ENCODE data around the gene GASK1A. TPM values are rescaled to one million over a fixed set of nuclear protein-coding genes. Genes with fewer than 3 reads are reported as not detected.
"Not testable (repeated sequence)": the region's sequence is repeated elsewhere in the genome, so short reads cannot be mapped to it uniquely, and the experiment has no call there.

Gene GASK1A
- total RNA-seq, 1 donor from 2014 or later = 2.1 TPM

DNA sequence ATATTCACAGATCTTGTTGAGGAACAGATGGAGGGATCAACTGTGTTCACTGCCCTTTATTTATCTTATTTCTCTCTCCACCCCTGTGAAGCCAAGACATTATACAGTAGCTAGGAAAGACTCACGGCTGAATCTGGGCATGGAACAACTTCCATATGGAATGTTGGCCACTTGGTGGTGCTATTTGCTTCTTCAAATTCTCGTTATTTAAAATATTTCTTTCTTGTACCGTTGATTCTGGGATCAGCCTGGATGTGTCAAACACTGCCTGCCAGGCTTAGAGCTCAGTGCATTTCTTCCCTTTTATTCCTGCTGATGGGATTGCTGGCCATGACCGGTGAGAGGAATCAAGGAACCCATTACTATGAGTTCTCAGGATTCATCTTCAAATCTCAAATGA lies 17.5 kb upstream of the GASK1A start:
- Mint-ChIP-seq H3K27me3 (ENCODE audit: low read depth) (peaks cover 35% of the 10 kb centered on the region), H3K27ac (ENCODE audit: unreplicated experiment) (no peak overlapping the region), H3K36me3 (ENCODE audit: low read depth) (no peaks in the 10 kb centered on the region), H3K9me3 (peaks cover 2% of the 10 kb centered on the region), H3K4me3 (no peak overlapping the region), H3K4me1 (no peaks in the 10 kb centered on the region)
- TF ChIP-seq, protein P1, sequence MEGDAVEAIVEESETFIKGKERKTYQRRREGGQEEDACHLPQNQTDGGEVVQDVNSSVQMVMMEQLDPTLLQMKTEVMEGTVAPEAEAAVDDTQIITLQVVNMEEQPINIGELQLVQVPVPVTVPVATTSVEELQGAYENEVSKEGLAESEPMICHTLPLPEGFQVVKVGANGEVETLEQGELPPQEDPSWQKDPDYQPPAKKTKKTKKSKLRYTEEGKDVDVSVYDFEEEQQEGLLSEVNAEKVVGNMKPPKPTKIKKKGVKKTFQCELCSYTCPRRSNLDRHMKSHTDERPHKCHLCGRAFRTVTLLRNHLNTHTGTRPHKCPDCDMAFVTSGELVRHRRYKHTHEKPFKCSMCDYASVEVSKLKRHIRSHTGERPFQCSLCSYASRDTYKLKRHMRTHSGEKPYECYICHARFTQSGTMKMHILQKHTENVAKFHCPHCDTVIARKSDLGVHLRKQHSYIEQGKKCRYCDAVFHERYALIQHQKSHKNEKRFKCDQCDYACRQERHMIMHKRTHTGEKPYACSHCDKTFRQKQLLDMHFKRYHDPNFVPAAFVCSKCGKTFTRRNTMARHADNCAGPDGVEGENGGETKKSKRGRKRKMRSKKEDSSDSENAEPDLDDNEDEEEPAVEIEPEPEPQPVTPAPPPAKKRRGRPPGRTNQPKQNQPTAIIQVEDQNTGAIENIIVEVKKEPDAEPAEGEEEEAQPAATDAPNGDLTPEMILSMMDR (conservative IDR thresholded peaks at IDR 0.05) = peak; percentile 78
- DNase-seq (ENCODE audit: low read depth, low spot score) = peak; percentile 51

DNA sequence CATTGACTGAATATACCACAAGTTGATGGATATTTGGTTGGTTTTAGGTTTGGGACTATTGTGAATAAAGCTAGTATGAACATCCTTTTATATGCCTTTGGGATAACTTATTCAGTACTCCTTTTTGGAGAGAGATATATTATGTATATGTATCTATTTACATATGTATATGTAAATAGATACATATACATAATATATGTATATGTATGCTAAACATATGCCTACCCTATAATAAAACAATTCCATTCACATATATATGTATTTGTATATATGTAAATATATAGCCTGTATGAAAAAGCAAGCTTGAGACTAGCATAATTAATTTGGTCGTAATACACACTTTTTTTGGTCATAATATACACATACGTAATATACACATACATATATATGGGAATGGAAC lies 15.8 kb upstream of the GASK1A start:
- H3K4me3 Mint-ChIP-seq = no peak overlapping the region
- H3K9me3 Mint-ChIP-seq = no peaks in the 10 kb centered on the region
- no peaks in the 10 kb centered on the region for H3K4me1 Mint-ChIP-seq
- no peak for DNase-seq (ENCODE audit: low read depth, low spot score)
- peaks cover 39% of the 10 kb centered on the region for H3K27me3 Mint-ChIP-seq (ENCODE audit: low read depth)
- TF ChIP-seq, protein P1 (conservative IDR thresholded peaks at IDR 0.05) = no peak
- no peak overlapping the region for H3K27ac Mint-ChIP-seq (ENCODE audit: unreplicated experiment)
- H3K36me3 Mint-ChIP-seq (ENCODE audit: low read depth) = no peaks in the 10 kb centered on the region

DNA sequence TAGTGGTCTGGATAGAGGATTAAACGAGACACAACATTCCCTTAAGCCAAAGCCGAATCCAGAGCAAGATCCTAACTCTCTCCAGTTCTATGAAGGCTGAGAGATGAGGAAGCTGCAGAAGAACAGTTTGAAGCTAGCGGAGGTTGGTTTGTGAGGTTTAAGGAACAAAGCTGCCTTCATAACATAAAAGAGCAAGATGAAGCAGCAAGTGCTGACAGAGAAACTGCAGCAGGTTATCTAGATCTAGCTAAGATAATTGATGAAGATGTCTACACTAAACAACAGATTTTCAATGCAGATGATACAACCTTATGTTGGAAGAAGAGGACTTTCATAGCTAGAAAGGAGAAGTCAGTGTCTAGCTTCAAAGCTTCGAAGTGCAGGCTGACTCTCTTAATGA lies 14.8 kb upstream of the GASK1A start:
- Mint-ChIP-seq H3K27ac (ENCODE audit: unreplicated experiment) (no peak overlapping the region), H3K9me3 (no peaks in the 10 kb centered on the region), H3K4me3 (no peak overlapping the region), H3K27me3 (ENCODE audit: low read depth) (peaks cover 35% of the 10 kb centered on the region), H3K4me1 (no peaks in the 10 kb centered on the region), H3K36me3 (ENCODE audit: low read depth) (no peaks in the 10 kb centered on the region)
- DNase-seq (ENCODE audit: low read depth, low spot score) = no peak
- TF ChIP-seq, protein P1 (conservative IDR thresholded peaks at IDR 0.05) = no peak

DNA sequence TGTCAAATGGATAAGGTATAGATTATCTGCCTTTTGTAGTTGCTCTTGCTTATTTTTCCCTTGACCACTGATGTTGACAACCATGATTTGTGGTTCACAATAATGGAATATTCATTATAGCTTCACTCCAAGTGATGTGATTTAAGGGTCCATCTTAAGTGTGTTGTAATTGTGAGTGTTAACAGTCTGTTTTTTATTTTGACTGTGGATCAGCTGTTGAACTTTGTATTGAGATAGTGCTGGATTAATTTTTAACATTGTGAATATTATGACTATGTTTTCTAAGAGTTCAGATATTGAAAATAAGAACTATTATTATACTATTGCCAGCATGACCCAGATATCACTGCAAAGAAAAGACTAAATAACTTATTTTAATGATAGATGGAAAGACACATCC lies 8.6 kb upstream of the GASK1A start:
- TF ChIP-seq, protein P1 (conservative IDR thresholded peaks at IDR 0.05) = no peak
- no peaks in the 10 kb centered on the region for H3K4me1 Mint-ChIP-seq
- peaks cover 15% of the 10 kb centered on the region for H3K27me3 Mint-ChIP-seq (ENCODE audit: low read depth)
- no peak for DNase-seq (ENCODE audit: low read depth, low spot score)
- H3K4me3 Mint-ChIP-seq = no peak overlapping the region
- H3K27ac Mint-ChIP-seq (ENCODE audit: unreplicated experiment) = no peak overlapping the region
- peaks cover 13% of the 10 kb centered on the region for H3K9me3 Mint-ChIP-seq
- peaks cover 11% of the 10 kb centered on the region for H3K36me3 Mint-ChIP-seq (ENCODE audit: low read depth)

DNA sequence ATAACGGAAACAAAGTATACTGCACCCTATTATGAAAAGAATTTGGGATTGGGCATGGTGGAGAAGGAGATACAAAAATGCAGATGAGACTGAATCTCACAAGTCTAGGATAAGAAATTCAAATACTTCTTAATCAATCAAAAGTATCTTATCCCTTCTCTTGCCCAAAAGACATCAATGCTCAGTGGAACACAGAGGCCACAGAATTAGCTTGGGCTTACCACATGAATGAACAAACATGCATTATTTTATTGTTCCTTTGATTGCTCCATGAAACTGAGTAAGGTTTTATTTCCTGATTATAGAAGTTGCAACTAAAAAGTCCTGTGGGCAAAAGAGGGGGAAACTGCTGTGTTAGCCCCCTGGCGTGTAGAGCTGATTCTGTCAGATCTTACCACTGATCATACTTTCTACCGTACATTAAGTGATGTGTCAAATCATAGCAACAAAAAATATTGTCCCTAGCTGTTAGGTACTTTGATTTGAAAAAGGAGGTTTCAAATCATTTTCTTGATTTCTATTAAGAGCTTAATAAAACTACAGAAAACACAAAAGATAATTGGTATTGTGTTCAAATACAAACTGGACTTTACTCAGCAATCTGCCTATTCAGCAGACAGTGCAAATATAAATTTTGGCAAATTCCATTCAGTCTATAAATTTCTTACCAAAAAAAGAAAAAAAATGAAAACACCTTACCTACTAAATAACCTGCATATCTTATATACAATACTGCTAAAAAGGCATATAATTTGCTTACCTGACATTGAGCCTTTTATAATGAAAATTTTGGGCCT lies 7.9 kb upstream of the GASK1A start:
- Mint-ChIP-seq H3K27ac (ENCODE audit: unreplicated experiment) (no peak overlapping the region), H3K4me3 (no peak overlapping the region), H3K4me1 (no peaks in the 10 kb centered on the region), H3K36me3 (ENCODE audit: low read depth) (peaks cover 16% of the 10 kb centered on the region), H3K27me3 (ENCODE audit: low read depth) (peaks cover 16% of the 10 kb centered on the region), H3K9me3 (peaks cover 17% of the 10 kb centered on the region)
- DNase-seq (ENCODE audit: low read depth, low spot score) = no peak
- TF ChIP-seq, protein P1 (conservative IDR thresholded peaks at IDR 0.05) = no peak

DNA sequence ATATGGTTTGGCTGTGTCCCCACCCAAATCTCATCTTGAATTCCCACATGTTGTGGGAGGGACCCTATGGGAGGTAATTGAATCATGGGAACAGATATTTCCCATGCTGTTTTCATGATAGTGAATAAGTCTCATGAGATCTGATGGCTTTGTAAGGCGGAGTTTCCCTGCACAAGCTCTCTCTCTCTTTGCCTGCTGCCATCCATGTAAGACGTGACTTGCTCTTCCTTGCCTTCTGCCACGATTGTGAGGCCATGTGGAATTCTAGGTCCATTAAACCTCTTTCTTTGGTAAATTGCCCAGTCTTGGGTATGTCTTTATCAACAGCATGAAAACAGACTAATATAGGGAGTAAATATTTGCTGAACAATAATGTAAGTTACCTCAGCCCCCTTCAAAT lies 4.2 kb upstream of the GASK1A start:
- Mint-ChIP-seq H3K36me3 (ENCODE audit: low read depth) (peaks cover 23% of the 10 kb centered on the region), H3K27me3 (ENCODE audit: low read depth) (peaks cover 38% of the 10 kb centered on the region)
- H3K4me3 Mint-ChIP-seq = not testable (repeated sequence)

More for the DNA sequence above, 4.2 kb upstream of the GASK1A start:
- not testable (repeated sequence) for H3K4me1 Mint-ChIP-seq; DNase-seq (ENCODE audit: low read depth, low spot score); H3K27ac Mint-ChIP-seq (ENCODE audit: unreplicated experiment)
- peaks cover 21% of the 10 kb centered on the region for H3K9me3 Mint-ChIP-seq

Measured in neural crest cell (in vitro differentiated cells).